Neural progenitor cell (in vitro differentiated cells): ENCODE measurements around the gene ZSWIM5. TPM values are rescaled to one million over a fixed set of nuclear protein-coding genes. Genes with fewer than 3 reads are reported as not detected.
"Not testable (repeated sequence)": the region's sequence is repeated elsewhere in the genome, so short reads cannot be mapped to it uniquely, and the experiment has no call there.

Source experiments
- DNase-seq: peaks from one replicate; pipeline ENCODE4 v3.0.0-alpha.2; 2016; ENCODE audit warnings: low spot score
- H2AFZ ChIP-seq: fragments of 200-600 bp; sonication (generic); replicated peaks from 2 replicates; pipeline ENCODE4 v1.6.1; 2016; ENCODE audit warnings: antibody characterized with exemption
- H3F3A ChIP-seq: fragments of 200-600 bp; sonication (generic); 2 replicates; pipeline ENCODE4 v1.6.1; 2016; ENCODE audit warnings: antibody characterized with exemption, low read depth
- H3K27ac ChIP-seq: fragments of 200-600 bp; sonication (generic); 2 replicates; pipeline ENCODE4 v1.5.1; 2016; ENCODE audit warnings: mild to moderate bottlenecking
- H3K27me3 ChIP-seq: fragments of 200-600 bp; sonication (generic); 2 replicates; pipeline ENCODE4 v1.6.1; 2016; ENCODE audit warnings: mild to moderate bottlenecking, moderate library complexity
- H3K36me3 ChIP-seq: fragments of 200-600 bp; sonication (generic); 2 replicates; pipeline ENCODE4 v1.5.1; 2016
- H3K4me1 ChIP-seq: fragments of 200-600 bp; sonication (generic); 2 replicates; pipeline ENCODE4 v1.6.1; 2016; ENCODE audit warnings: mixed run types
- H3K4me2 ChIP-seq: fragments of 200-600 bp; sonication (generic); 2 replicates; pipeline ENCODE4 v1.6.1; 2016
- H3K4me3 ChIP-seq: fragments of 200-600 bp; sonication (generic); 2 replicates; pipeline ENCODE4 v1.5.1; 2016
- H3K79me2 ChIP-seq: fragments of 200-600 bp; sonication (generic); 2 replicates; pipeline ENCODE4 v1.6.1; 2016; ENCODE audit warnings: low read depth
- H3K9ac ChIP-seq: fragments of 200-600 bp; sonication (generic); 2 replicates; pipeline ENCODE4 v1.6.1; 2016
- H3K9me3 ChIP-seq: fragments of 200-600 bp; sonication (generic); 2 replicates; pipeline ENCODE4 v1.5.1; 2016; ENCODE audit warnings: low read depth
- H4K20me1 ChIP-seq: fragments of 200-600 bp; sonication (generic); 2 replicates; pipeline ENCODE4 v1.6.1; 2016; ENCODE audit warnings: low read depth
- H3K27ac Mint-ChIP-seq: 3 replicates; pipeline ENCODE4 v1.8.0; 2021; ENCODE audit warnings: mixed read lengths
- H3K27me3 Mint-ChIP-seq: 2 replicates; pipeline ENCODE4 v1.8.0; 2022; ENCODE audit warnings: low read depth, mild to moderate bottlenecking, inconsistent platforms, moderate library complexity, mixed read lengths; ENCODE audit not compliant: insufficient read depth
- H3K36me3 Mint-ChIP-seq: 3 replicates; pipeline ENCODE4 v1.8.0; 2021; ENCODE audit warnings: mixed read lengths
- H3K4me1 Mint-ChIP-seq: 3 replicates; pipeline ENCODE4 v1.8.0; 2021; ENCODE audit warnings: mixed read lengths
- H3K4me3 Mint-ChIP-seq: 3 replicates; pipeline ENCODE4 v1.8.0; 2021; ENCODE audit warnings: mild to moderate bottlenecking, moderate library complexity, mixed read lengths
- H3K9me3 Mint-ChIP-seq: 3 replicates; pipeline ENCODE4 v1.8.0; 2020; ENCODE audit warnings: mixed read lengths
- EZH2 ChIP-seq: fragments of 200-600 bp; sonication (generic); IDR thresholded peaks from 2 replicates; pipeline ENCODE4 v1.6.1; 2017; ENCODE audit warnings: antibody characterized with exemption, mild to moderate bottlenecking, moderate library complexity
- EZH2phosphoT487 ChIP-seq: fragments of 200-600 bp; sonication (generic); IDR thresholded peaks from 2 replicates; pipeline ENCODE4 v1.6.1; 2017; ENCODE audit warnings: antibody characterized with exemption
- total RNA-seq: library from RNA; depleted of rRNA; stranded (reverse); fragments of >200 nt; gene quantifications from 2 replicates; pipeline ENCODE4 v1.2.3, GENCODE V29; 2015; ENCODE audit warnings: low replicate concordance
- TF ChIP-seq, protein P1 (sequence below): fragments of 200-600 bp; sonication (generic); IDR thresholded peaks from 2 replicates; pipeline ENCODE4 v1.5.1; 2017; ENCODE audit warnings: antibody characterized with exemption, mild to moderate bottlenecking

ZSWIM5 gene
- total RNA-seq, 1 donor from 2014 or later, result 5.8 TPM

- H3K4me1 Mint-ChIP-seq, result peaks cover 13% of the 10 kb centered on the region
- Histone ChIP-seq H3K27me3 (no peaks in the 10 kb centered on the region), H3K27ac (no peak overlapping the region), H3K4me2 (no peak overlapping the region), H3K4me1 (peaks cover 6% of the 10 kb centered on the region), H3K4me3 (no peak overlapping the region), H3K9me3 (no peaks in the 10 kb centered on the region), H2AFZ (no peak overlapping the region), H3K36me3 (no peaks in the 10 kb centered on the region), H3K79me2 (peaks cover 8% of the 10 kb centered on the region), H3F3A (no peaks in the 10 kb centered on the region), H4K20me1 (no peaks in the 10 kb centered on the region), H3K9ac (no peak overlapping the region)
- no peak for DNase-seq
- no peaks in the 10 kb centered on the region for H3K36me3 Mint-ChIP-seq
- TF ChIP-seq, protein P1, sequence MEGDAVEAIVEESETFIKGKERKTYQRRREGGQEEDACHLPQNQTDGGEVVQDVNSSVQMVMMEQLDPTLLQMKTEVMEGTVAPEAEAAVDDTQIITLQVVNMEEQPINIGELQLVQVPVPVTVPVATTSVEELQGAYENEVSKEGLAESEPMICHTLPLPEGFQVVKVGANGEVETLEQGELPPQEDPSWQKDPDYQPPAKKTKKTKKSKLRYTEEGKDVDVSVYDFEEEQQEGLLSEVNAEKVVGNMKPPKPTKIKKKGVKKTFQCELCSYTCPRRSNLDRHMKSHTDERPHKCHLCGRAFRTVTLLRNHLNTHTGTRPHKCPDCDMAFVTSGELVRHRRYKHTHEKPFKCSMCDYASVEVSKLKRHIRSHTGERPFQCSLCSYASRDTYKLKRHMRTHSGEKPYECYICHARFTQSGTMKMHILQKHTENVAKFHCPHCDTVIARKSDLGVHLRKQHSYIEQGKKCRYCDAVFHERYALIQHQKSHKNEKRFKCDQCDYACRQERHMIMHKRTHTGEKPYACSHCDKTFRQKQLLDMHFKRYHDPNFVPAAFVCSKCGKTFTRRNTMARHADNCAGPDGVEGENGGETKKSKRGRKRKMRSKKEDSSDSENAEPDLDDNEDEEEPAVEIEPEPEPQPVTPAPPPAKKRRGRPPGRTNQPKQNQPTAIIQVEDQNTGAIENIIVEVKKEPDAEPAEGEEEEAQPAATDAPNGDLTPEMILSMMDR, result no peak
- TF ChIP-seq EZH2phosphoT487, result no peak
- no peak for TF ChIP-seq EZH2
- no peak overlapping the region for H3K4me3 Mint-ChIP-seq
- no peak overlapping the region for H3K27ac Mint-ChIP-seq
- H3K27me3 Mint-ChIP-seq, result peaks cover 8% of the 10 kb centered on the region
- H3K9me3 Mint-ChIP-seq, result no peaks in the 10 kb centered on the region
Measured at GRCh38 chr1:44988531-44989156, 217.8 kb downstream of the ZSWIM5 start.

DNA sequence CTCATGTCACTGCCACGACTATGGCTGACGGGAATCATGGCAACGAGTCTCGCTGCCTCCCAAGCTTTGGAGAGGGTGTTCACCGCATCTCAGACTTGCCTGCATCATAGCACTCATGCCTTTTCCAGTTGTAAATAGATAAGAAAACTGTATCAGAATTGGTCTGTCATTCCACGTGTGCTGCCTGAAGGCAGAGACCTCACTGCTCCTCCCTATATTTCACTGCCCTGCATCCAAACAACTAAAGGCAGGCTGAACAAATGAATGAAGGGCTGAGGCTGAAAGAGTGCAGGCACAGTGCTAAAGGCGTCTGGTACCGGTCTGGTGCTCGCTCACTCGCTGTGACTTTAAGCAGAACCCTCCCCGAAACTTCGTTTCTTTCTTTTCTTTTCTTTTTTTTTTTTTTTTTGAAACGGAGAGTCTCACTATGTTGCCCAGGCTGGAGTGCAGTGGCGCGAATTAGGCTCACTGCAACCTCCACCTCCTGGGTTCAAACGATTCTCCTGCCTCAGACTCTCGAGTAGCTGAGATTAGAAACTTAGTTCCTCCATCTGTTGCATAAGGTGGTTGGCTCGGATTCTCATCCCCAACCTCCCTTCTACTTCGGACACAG is 220.6 kb downstream of the ZSWIM5 start:
- no peak for TF ChIP-seq EZH2
- TF ChIP-seq, protein P1, result no peak
- no peak for TF ChIP-seq EZH2phosphoT487
- Histone ChIP-seq H3K27ac (no peak overlapping the region), H3K4me1 (peaks cover 6% of the 10 kb centered on the region), H3K79me2 (peaks cover 8% of the 10 kb centered on the region), H3K9ac (peak overlapping the region; percentile 47), H2AFZ (peak overlapping the region; percentile 95), H3K9me3 (no peaks in the 10 kb centered on the region), H3K4me2 (peak overlapping the region; percentile 92), H3F3A (no peaks in the 10 kb centered on the region), H3K36me3 (no peaks in the 10 kb centered on the region), H3K4me3 (peak overlapping the region; percentile 77), H3K27me3 (no peaks in the 10 kb centered on the region), H4K20me1 (no peaks in the 10 kb centered on the region)
- Mint-ChIP-seq H3K36me3 (peaks cover under 1% of the 10 kb centered on the region), H3K4me1 (peaks cover 13% of the 10 kb centered on the region), H3K27ac (no peak overlapping the region), H3K27me3 (peaks cover 6% of the 10 kb centered on the region), H3K9me3 (no peaks in the 10 kb centered on the region), H3K4me3 (peak overlapping the region; percentile 99)
- no peak for DNase-seq

DNA sequence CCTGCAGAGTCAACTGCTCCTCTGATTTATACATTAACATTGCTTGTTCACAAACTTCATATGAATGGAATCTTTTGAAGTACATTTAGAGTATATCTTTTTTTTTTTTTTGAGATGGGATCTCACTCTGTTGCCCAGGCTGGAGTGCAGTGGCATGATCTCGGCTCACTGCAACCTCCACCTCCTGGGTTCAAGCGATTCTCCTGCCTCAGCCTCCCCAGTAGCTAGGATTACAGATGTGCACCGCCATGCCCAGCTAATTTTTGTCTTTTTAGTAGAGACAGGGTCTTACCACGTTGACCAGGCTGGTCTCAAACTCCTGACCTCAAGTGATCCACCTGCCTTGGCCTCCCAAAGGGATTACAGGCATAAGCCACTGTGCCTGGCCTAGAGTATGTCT is 229.0 kb downstream of the ZSWIM5 start:
- H3K4me1 Mint-ChIP-seq, H3K27ac Mint-ChIP-seq, H2AFZ ChIP-seq, H3F3A ChIP-seq, H3K4me3 ChIP-seq, DNase-seq, H3K27me3 ChIP-seq, H3K9ac ChIP-seq, H3K27me3 Mint-ChIP-seq, H3K27ac ChIP-seq, H3K4me3 Mint-ChIP-seq, H3K4me2 ChIP-seq, H3K9me3 ChIP-seq, H3K4me1 ChIP-seq, H3K9me3 Mint-ChIP-seq, H3K79me2 ChIP-seq, H4K20me1 ChIP-seq: not testable (repeated sequence)
- H3K36me3 Mint-ChIP-seq, result peaks cover 33% of the 10 kb centered on the region
- H3K36me3 ChIP-seq, result peaks cover 26% of the 10 kb centered on the region

GRCh38 chr1:44976252-44976651 is 230.2 kb downstream of the ZSWIM5 start:
- Histone ChIP-seq H3K4me3 (no peak overlapping the region), H3K27me3 (no peaks in the 10 kb centered on the region), H3K79me2 (no peaks in the 10 kb centered on the region), H3K36me3 (peaks cover 26% of the 10 kb centered on the region), H4K20me1 (no peaks in the 10 kb centered on the region), H3K9ac (no peak overlapping the region), H3F3A (no peaks in the 10 kb centered on the region), H3K27ac (no peak overlapping the region), H2AFZ (no peak overlapping the region), H3K9me3 (no peaks in the 10 kb centered on the region), H3K4me2 (no peak overlapping the region), H3K4me1 (no peaks in the 10 kb centered on the region)
- H3K36me3 Mint-ChIP-seq, result peaks cover 33% of the 10 kb centered on the region
- H3K4me1 Mint-ChIP-seq, result no peaks in the 10 kb centered on the region
- H3K4me3 Mint-ChIP-seq, result no peak overlapping the region
- peaks cover 4% of the 10 kb centered on the region for H3K9me3 Mint-ChIP-seq
- no peak overlapping the region for H3K27ac Mint-ChIP-seq
- no peak for DNase-seq
- no peak for TF ChIP-seq EZH2
- no peak for TF ChIP-seq EZH2phosphoT487
- TF ChIP-seq, protein P1, result no peak
- no peaks in the 10 kb centered on the region for H3K27me3 Mint-ChIP-seq
